HTERT RPE-1 (cell line): ENCODE results near the gene THSD7A.

Experiments used
- in situ Hi-C: fragments of 300-500 bp; cut with MboI; formaldehyde crosslinking; loops from 4 replicates; pipeline ENCODE4 v1.14.3; 2020; ENCODE audit warnings: low sequenced_read_pairs

Gene THSD7A

GRCh38 chr7:11430112-11430511 lies 401.9 kb downstream of the THSD7A start:
- in situ Hi-C loops, result no loop called here

- in situ Hi-C loops, result no loop called here
Observed at GRCh38 chr7:11428877-11429581, 403.0 kb downstream of the THSD7A start.

- in situ Hi-C loops, result no loop called here
Observed at GRCh38 chr7:11427686-11428273, 404.2 kb downstream of the THSD7A start.

- in situ Hi-C loops, result no loop called here
Observed at GRCh38 chr7:11424006-11424405, 408.0 kb downstream of the THSD7A start.

DNA sequence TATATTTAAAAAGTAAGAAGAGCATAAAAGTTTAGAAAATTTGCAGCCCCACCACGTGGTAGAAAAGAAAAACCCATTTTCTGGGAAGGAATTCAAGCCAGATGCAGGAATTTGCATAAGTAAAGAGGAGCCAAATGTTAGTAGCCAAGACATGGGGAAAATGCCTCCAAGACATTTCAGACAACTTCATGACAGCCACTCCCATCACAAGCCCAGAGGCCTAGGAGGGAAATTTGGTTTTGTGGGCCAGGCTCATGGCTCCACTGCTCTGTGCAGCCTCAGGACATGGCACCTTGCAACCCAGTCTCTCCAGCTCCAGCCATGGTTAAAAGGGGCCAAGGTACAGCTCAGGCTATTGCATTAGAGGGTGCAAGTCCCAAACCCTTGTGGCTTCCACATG lies 411.9 kb downstream of the THSD7A start:
- in situ Hi-C loops, result no loop called here

- in situ Hi-C loops, result no loop called here
Observed at GRCh38 chr7:11416641-11417458, 415.1 kb downstream of the THSD7A start.

DNA sequence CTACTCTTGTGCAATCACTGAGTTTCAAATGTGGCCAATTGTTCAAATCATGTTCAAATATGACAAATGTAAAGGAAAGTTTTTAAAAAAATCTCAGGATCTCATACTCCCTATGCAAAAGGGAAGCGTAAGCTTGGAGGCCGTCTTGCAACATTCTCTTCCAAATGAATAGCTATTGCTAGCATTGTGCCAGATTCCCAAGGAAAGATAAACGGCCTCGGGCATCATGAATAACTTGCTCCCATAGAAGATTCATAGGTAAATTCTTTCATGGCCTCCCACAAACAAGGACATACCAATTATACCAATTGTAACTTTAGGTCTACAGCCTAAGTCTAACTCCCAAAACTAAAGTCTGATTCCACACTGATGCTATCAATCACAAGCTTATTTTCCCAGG lies 416.9 kb downstream of the THSD7A start:
- in situ Hi-C loops, result no loop called here

GRCh38 chr7:11413901-11414300 lies 418.1 kb downstream of the THSD7A start:
- in situ Hi-C loops, result no loop called here

- in situ Hi-C loops, result no loop called here
Observed at GRCh38 chr7:11412036-11412435, 420.0 kb downstream of the THSD7A start.

DNA sequence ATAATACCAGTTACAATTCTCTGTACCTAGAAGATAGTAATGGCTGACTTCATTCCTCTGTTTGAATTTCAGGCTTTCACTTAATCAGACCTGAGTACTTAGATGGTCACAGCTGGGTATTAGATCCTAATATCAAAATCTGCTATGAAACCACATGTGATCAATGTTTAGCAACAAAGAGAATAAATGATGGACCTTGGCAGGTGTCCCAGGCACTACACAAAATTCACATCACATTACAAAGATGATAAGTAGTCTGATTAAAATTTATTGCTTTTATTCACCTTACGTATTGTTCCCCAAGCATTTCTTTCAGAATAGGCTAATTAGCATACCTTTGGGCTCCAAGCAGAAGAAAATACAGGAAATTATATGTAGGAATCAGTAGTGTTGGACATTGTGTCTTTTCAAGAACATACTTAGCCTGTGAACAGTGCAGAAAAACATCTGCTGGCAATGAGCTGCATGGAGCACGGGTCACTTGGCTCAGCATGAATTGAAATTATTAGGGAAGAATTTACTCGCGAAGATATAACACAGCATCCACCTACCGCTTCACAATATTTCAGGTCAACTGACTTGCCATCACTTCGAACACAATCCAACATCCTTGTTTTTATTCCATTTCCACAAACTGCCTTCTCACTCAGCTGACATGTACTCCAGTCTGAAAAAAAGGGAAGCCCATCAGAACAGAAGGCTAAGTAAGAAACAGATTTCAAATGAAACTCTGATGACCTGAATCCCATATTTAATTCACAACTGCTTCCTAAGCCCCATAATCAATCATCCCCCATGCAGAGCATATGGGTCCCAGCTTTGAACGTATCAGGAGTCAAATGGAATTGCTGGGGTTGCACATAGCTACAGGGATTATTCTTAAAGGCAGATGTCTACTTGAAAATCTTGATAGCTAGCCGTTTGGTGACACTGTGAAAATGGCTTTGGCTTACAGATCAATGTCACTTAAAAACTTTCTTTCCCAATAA lies 421.0 kb downstream of the THSD7A start:
- in situ Hi-C loops, result no loop called here

DNA sequence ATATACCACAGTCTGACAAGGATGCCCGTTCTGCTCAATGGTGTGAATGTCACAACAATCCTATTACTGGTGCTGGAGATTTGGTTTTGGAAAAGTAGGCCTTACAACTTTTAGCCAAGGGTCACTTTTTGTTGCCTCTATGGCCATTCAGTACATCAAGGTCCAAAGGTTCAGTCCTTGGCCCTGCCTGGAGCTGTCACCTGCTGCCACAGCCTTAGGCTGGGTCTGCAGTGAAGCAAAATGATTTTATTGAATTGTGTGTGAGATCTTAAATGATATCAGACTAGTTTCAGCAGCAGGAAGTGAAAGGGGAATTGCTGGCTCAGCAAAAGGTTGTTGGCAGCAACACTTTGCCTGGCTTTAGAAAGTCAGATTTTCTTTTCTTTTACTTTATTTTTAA lies 427.6 kb downstream of the THSD7A start:
- in situ Hi-C loops, result no loop called here

DNA sequence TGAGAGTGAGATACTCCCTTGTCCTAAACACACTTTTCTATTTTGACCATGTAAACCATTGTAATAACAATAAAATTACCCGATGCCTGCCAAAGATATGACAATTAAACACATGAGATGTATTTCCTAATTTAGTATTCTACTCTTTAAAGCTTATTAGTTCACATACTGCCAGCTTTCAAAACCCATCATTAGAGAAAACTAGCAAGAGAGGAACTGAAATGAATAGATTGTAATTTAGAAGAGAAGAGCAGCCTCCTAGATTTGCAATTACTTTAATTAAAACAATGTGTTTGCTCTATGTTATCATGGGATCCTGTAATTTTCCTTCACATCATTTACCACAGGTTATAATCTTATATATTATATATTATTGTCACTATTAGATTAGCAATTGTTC lies 428.2 kb downstream of the THSD7A start:
- in situ Hi-C loops, result no loop called here

- in situ Hi-C loops, result no loop called here
Observed at GRCh38 chr7:11394438-11394837, 437.6 kb downstream of the THSD7A start.

- in situ Hi-C loops, result no loop called here
Observed at GRCh38 chr7:11379641-11380040, 452.4 kb downstream of the THSD7A start.

- in situ Hi-C loops, result no loop called here
Observed at GRCh38 chr7:11376529-11376928, 455.5 kb downstream of the THSD7A start.

- in situ Hi-C loops, result no loop called here
Observed at GRCh38 chr7:11374629-11375028, 457.4 kb downstream of the THSD7A start.

GRCh38 chr7:11373546-11374142 lies 458.4 kb downstream of the THSD7A start:
- in situ Hi-C loops, result no loop called here

- in situ Hi-C loops, result no loop called here
Observed at GRCh38 chr7:11369696-11370095, 462.3 kb downstream of the THSD7A start.

DNA sequence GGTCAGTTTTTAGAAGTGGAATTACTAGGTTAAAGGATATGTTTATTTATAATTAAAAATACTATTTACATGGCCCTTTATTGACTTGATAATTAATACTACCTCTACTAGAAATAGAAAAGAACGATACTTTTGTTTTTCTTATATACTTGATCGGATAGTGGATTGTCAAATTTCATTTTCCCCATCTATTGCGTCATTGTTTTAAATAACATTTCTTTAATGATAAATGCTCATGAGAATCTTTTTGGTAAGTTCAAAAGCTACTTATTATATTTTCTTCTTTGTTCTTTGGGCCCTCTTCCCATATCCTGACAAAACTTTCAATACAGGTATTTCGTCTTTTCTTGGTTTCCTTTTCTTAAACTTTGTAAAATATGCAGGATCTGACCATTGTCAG lies 465.9 kb downstream of the THSD7A start:
- in situ Hi-C loops, result no loop called here

DNA sequence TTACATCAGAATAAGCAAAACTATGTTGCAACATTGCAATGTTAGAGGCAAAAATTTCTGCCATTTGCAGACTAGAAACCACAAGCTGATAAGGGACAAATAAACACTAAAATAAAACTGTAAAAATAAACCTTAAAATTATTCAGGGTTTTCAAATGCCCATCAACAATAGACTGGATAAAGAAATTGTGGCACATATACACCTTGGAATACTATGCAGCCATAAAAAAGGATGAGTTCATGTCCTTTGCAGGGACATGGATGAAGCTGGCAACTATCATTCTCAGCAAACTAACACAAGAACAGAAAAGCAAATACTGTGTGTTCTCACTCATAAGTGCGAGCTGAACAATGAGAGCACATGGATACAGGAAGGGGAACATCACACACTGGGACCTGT lies 473.4 kb downstream of the THSD7A start:
- in situ Hi-C loops, result no loop called here
